Measurements from ENCODE around the gene ELMO1. TPM values are rescaled to one million over a fixed set of nuclear protein-coding genes. Genes with fewer than 3 reads are reported as not detected.

The ELMO1 gene
- total RNA-seq, 2 donors from 2014 or later: 160 to 169 TPM

- Mint-ChIP-seq H3K4me3 (no peak overlapping the region), H3K27me3 (no peaks in the 10 kb centered on the region), H3K27ac (peak overlapping the region; percentile 74), H3K36me3 (ENCODE audit: low read depth) (peaks cover 2% of the 10 kb centered on the region), H3K4me1 (peaks cover 49% of the 10 kb centered on the region)
- DNase-seq: no peak
- no peaks in the 10 kb centered on the region for H3K9me3 ChIP-seq (ENCODE audit: control insufficient read depth, low read length, poor library complexity, severe bottlenecking)
- ATAC-seq: no peak
Observed at GRCh38 chr7:37435156-37435855, 13.4 kb downstream of the ELMO1 start.

DNA sequence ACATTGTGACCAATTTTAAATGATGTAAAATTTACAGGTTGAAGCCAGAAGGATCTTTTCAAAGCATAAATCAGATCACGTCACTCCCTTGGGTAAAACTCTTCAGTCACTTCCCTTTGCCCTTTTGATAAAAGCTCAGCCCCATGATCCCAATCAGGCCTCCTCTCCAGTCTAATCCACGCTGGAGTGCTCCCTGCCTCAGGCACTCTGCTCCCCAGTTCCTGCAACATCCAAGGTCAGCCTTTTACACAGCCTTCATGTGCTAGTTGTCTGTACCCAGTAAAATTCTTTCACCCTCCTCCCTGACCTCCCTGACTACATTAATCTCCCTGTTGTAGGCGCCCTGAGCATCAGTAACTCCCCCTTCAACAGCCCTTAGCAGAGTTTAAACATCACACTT lies 14.1 kb downstream of the ELMO1 start:
- DNase-seq: no peak
- H3K9me3 ChIP-seq (ENCODE audit: control insufficient read depth, low read length, poor library complexity, severe bottlenecking): no peaks in the 10 kb centered on the region
- ATAC-seq: no peak
- Mint-ChIP-seq H3K27me3 (no peaks in the 10 kb centered on the region), H3K27ac (no peak overlapping the region), H3K4me1 (peaks cover 54% of the 10 kb centered on the region), H3K4me3 (no peak overlapping the region), H3K36me3 (ENCODE audit: low read depth) (peaks cover 5% of the 10 kb centered on the region)

- Mint-ChIP-seq H3K27ac (peak overlapping the region; percentile 75), H3K27me3 (no peaks in the 10 kb centered on the region), H3K4me1 (peaks cover 56% of the 10 kb centered on the region), H3K4me3 (peak overlapping the region; percentile 62), H3K36me3 (ENCODE audit: low read depth) (peaks cover 8% of the 10 kb centered on the region)
- no peaks in the 10 kb centered on the region for H3K9me3 ChIP-seq (ENCODE audit: control insufficient read depth, low read length, poor library complexity, severe bottlenecking)
- ATAC-seq (peak; percentile 34), DNase-seq (no peak)
Observed at GRCh38 chr7:37433166-37433565, 15.5 kb downstream of the ELMO1 start.

- Mint-ChIP-seq H3K4me3 (peak overlapping the region; percentile 62), H3K36me3 (ENCODE audit: low read depth) (peaks cover 6% of the 10 kb centered on the region), H3K27me3 (no peaks in the 10 kb centered on the region), H3K4me1 (peaks cover 58% of the 10 kb centered on the region), H3K27ac (peak overlapping the region; percentile 75)
- ATAC-seq (peak; percentile 84), DNase-seq (no peak)
- no peaks in the 10 kb centered on the region for H3K9me3 ChIP-seq (ENCODE audit: control insufficient read depth, low read length, poor library complexity, severe bottlenecking)
Observed at GRCh38 chr7:37432281-37432920, 16.3 kb downstream of the ELMO1 start.

DNA sequence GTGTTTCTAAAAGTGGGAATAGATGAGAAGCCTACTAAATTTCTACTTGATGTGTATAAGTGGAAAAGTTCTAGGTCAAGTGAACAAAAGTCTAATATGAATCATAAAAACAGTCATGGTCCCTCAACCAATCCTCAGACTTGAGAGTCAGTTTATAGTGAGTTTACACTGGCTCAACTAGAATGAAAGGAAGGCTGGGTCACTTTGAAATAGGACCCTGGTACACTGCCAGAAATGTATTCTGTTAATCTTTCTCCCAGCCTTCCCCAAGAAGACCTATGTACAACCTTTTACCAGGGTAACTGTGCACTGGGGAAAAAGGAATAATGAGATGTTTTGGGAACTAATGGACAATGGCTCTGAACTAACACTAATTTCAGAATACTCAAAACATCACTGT lies 17.3 kb downstream of the ELMO1 start:
- no peaks in the 10 kb centered on the region for H3K9me3 ChIP-seq (ENCODE audit: control insufficient read depth, low read length, poor library complexity, severe bottlenecking)
- peaks cover 60% of the 10 kb centered on the region for H3K4me1 Mint-ChIP-seq
- H3K27me3 Mint-ChIP-seq: no peaks in the 10 kb centered on the region
- no peak for ATAC-seq
- DNase-seq: no peak
- H3K36me3 Mint-ChIP-seq (ENCODE audit: low read depth): peaks cover 6% of the 10 kb centered on the region
- H3K27ac Mint-ChIP-seq: no peak overlapping the region
- H3K4me3 Mint-ChIP-seq: no peak overlapping the region

DNA sequence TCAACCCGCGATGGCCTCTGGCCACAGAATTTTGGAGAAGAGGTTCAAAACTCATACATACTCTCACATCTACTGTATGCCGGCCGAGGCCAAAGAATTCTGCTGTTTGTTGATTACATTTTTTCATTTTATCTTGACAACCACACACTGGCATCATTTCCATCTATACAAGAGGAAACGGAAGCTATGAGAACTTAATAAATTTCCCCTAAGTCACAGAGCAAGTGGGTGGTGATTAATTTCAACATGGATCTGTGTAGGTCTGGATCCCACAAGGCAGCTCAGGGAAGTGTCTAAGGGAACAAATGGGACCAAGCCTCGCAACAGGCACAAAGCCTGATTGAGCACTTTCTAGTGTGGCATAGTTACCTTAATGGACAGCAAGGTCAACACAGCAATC lies 18.0 kb downstream of the ELMO1 start:
- Mint-ChIP-seq H3K36me3 (ENCODE audit: low read depth) (peaks cover 6% of the 10 kb centered on the region), H3K4me1 (peaks cover 59% of the 10 kb centered on the region), H3K27ac (no peak overlapping the region), H3K4me3 (no peak overlapping the region), H3K27me3 (no peaks in the 10 kb centered on the region)
- no peak for DNase-seq
- no peaks in the 10 kb centered on the region for H3K9me3 ChIP-seq (ENCODE audit: control insufficient read depth, low read length, poor library complexity, severe bottlenecking)
- no peak for ATAC-seq

- H3K27ac Mint-ChIP-seq: no peak overlapping the region
Observed at GRCh38 chr7:37430171-37430570, 18.5 kb downstream of the ELMO1 start.

DNA sequence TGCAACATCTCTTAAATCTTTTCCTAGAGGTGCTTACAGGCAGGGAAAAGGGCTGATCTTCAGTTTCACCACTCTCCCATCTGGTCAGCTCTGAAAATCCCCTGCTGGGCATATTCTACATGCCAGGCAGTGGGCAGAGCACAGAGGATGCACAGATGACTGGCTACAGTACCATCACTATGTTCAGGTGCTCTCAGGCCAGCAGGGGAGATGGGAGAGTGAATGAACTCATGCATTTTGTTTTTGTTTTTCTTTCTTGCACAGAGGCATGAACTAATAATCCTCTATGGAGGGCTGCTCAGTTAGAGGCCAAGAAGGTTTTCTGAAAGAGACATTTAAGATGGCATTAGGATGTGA lies 19.3 kb downstream of the ELMO1 start:
- Mint-ChIP-seq H3K27ac (no peak overlapping the region), H3K4me1 (peaks cover 47% of the 10 kb centered on the region), H3K4me3 (no peak overlapping the region), H3K27me3 (no peaks in the 10 kb centered on the region), H3K36me3 (ENCODE audit: low read depth) (peaks cover 6% of the 10 kb centered on the region)
- no peaks in the 10 kb centered on the region for H3K9me3 ChIP-seq (ENCODE audit: control insufficient read depth, low read length, poor library complexity, severe bottlenecking)
- ATAC-seq: no peak
- no peak for DNase-seq

More at GRCh38 chr7:37430171-37430570, 18.5 kb downstream of the ELMO1 start:
- no peaks in the 10 kb centered on the region for H3K27me3 Mint-ChIP-seq
- DNase-seq: no peak
- H3K4me1 Mint-ChIP-seq: peaks cover 54% of the 10 kb centered on the region
- no peak overlapping the region for H3K4me3 Mint-ChIP-seq
- H3K9me3 ChIP-seq (ENCODE audit: control insufficient read depth, low read length, poor library complexity, severe bottlenecking): no peaks in the 10 kb centered on the region
- H3K36me3 Mint-ChIP-seq (ENCODE audit: low read depth): peaks cover 6% of the 10 kb centered on the region
- ATAC-seq: no peak

GRCh38 chr7:37428681-37429434 lies 19.8 kb downstream of the ELMO1 start:
- Mint-ChIP-seq H3K4me3 (no peak overlapping the region), H3K36me3 (ENCODE audit: low read depth) (peaks cover 6% of the 10 kb centered on the region), H3K27ac (no peak overlapping the region), H3K4me1 (peaks cover 45% of the 10 kb centered on the region), H3K27me3 (no peaks in the 10 kb centered on the region)
- no peak for ATAC-seq
- no peaks in the 10 kb centered on the region for H3K9me3 ChIP-seq (ENCODE audit: control insufficient read depth, low read length, poor library complexity, severe bottlenecking)
- no peak for DNase-seq

DNA sequence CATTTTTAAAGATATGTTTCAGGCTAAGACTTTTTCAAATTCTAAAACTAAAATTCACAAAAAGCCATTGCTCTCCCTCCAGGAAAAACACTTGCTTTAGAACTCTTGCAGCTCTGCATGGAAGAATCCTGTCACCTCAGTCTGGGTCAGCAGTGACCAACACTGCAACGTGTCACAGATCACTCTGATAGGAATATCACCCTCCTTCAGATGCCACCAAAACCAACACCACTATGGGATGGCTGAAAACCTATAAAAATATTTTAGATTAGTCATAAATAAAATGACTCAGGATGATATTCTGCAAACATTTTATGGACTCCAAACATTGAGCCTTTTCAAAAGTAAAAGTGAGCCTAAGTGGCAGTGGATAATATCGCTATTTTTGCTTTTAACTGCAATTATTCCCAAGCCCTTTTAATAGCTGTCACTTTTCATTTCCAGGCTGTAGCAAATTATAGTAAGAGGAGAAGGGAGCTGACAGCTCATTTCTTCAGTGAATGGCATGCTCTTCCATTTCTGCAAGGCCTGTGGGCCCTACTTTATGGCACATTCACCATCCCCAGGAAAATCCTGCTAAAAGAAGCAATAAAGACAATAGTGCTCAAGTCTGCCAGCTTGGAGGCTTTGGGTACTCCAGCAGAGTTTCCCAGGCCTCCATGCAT lies 21.3 kb downstream of the ELMO1 start:
- DNase-seq (no peak), ATAC-seq (no peak)
- no peaks in the 10 kb centered on the region for H3K27me3 Mint-ChIP-seq
- no peak overlapping the region for H3K4me3 Mint-ChIP-seq
- H3K4me1 Mint-ChIP-seq: peaks cover 34% of the 10 kb centered on the region
- H3K36me3 Mint-ChIP-seq (ENCODE audit: low read depth): peaks cover 6% of the 10 kb centered on the region
- H3K27ac Mint-ChIP-seq: no peak overlapping the region
- H3K9me3 ChIP-seq (ENCODE audit: control insufficient read depth, low read length, poor library complexity, severe bottlenecking): no peaks in the 10 kb centered on the region

DNA sequence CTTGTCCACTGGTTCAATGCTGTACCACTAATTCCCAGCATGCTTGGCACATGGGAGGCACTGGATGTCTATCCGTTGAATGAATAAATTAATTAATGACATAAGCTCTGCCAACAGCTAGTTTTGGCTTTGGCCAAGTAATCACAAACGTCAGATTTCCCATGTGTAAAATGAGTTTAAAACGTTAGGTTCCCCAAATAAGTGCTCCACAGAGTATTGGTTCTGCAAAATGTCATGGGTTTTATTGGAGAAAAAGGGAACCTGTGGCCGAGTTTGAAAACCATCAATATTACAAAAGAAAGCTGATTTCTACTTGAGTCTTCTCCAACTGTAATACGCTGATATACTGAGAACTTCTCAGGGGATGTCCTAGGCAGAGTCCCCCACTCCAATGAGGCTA lies 23.2 kb downstream of the ELMO1 start:
- H3K27me3 Mint-ChIP-seq: no peaks in the 10 kb centered on the region
- no peak overlapping the region for H3K4me3 Mint-ChIP-seq
- peaks cover 39% of the 10 kb centered on the region for H3K4me1 Mint-ChIP-seq
- H3K36me3 Mint-ChIP-seq (ENCODE audit: low read depth): peaks cover 6% of the 10 kb centered on the region
- DNase-seq (no peak), ATAC-seq (peak; percentile 23)
- H3K9me3 ChIP-seq (ENCODE audit: control insufficient read depth, low read length, poor library complexity, severe bottlenecking): no peaks in the 10 kb centered on the region
- H3K27ac Mint-ChIP-seq: no peak overlapping the region

GRCh38 chr7:37424995-37425394 lies 23.7 kb downstream of the ELMO1 start:
- H3K4me3 Mint-ChIP-seq: no peak overlapping the region
- H3K4me1 Mint-ChIP-seq: peaks cover 35% of the 10 kb centered on the region
- ATAC-seq: no peak
- no peak for DNase-seq
- peaks cover 3% of the 10 kb centered on the region for H3K36me3 Mint-ChIP-seq (ENCODE audit: low read depth)
- no peaks in the 10 kb centered on the region for H3K27me3 Mint-ChIP-seq
- H3K27ac Mint-ChIP-seq: no peak overlapping the region
- H3K9me3 ChIP-seq (ENCODE audit: control insufficient read depth, low read length, poor library complexity, severe bottlenecking): no peaks in the 10 kb centered on the region

GRCh38 chr7:37424521-37424920 lies 24.1 kb downstream of the ELMO1 start:
- Mint-ChIP-seq H3K4me1 (peaks cover 32% of the 10 kb centered on the region), H3K4me3 (no peak overlapping the region), H3K27ac (no peak overlapping the region), H3K36me3 (ENCODE audit: low read depth) (peaks cover 3% of the 10 kb centered on the region), H3K27me3 (no peaks in the 10 kb centered on the region)
- no peak for ATAC-seq
- no peak for DNase-seq
- H3K9me3 ChIP-seq (ENCODE audit: control insufficient read depth, low read length, poor library complexity, severe bottlenecking): no peaks in the 10 kb centered on the region

Measured in T-helper 17 cell (primary cell).